ENCODE results near the gene ABTB1. TPM values are rescaled to one million over a fixed set of nuclear protein-coding genes. Genes with fewer than 3 reads are reported as not detected.
A peak's percentile ranks its signal among the peaks of the same experiment; 100 is the strongest.

ABTB1 gene
- total and polyA plus RNA-seq, 2 donors (not counting 1 experiment from before 2014, with no cell fraction given): 141 to 259 TPM

GRCh38 chr3:127625821-127626220, 46.9 kb upstream of the ABTB1 start:
- no peaks in the 10 kb centered on the region for H3K9me3 Mint-ChIP-seq (ENCODE audit: insufficient read depth)
- H3K4me3 Mint-ChIP-seq: no peak overlapping the region
- no peak overlapping the region for H3K4me2 ChIP-seq (replicated peaks; ENCODE audit: low read depth, low read length, poor library complexity, severe bottlenecking)
- ChIA-PET POLR2A (no interaction called here), CTCF (no interaction called here)
- TF ChIP-seq EZH2 (IDR thresholded peaks at IDR 0.05; ENCODE audit: borderline replicate concordance, insufficient read depth, low read depth, low read length, poor library complexity, severe bottlenecking): no peak
- TF ChIP-seq CTCF (IDR thresholded peaks at IDR 0.05): no peak
- peaks cover 21% of the 10 kb centered on the region for H3K4me1 Mint-ChIP-seq
- peaks cover 14% of the 10 kb centered on the region for H3K27me3 Mint-ChIP-seq
- H3K27me3 ChIP-seq (replicated peaks in 1 of 4; ENCODE audit: control extremely low read depth in 1 of 4, control insufficient read depth in 3 of 4, insufficient read depth in 4 of 4, low read length in 3 of 4): peaks cover 0 to 21% (median 8%) of the 10 kb centered on the region in 4 experiments
- no peak overlapping the region for H3K4me3 ChIP-seq (ENCODE audit: control extremely low read depth in 1 of 5, extremely low read depth in 1 of 5, insufficient read depth in 1 of 5, low read depth in 2 of 5, low read length in 4 of 5)
- peaks cover 2 to 11% of the 10 kb centered on the region in 2 experiments for H3K36me3 ChIP-seq (replicated peaks in 1 of 2; ENCODE audit: control extremely low read depth in 1 of 2, control insufficient read depth in 1 of 2, extremely low read depth in 1 of 2, insufficient read depth in 2 of 2, low read length in 1 of 2)
- no peak overlapping the region for H2AFZ ChIP-seq (ENCODE audit: insufficient read depth, low read depth, low read length, poor library complexity, severe bottlenecking)
- no peak overlapping the region for H3K9ac ChIP-seq (ENCODE audit: low read length)
- DNase-seq (no peak), ATAC-seq (ENCODE audit: low read depth) (no peak)
- peaks cover 0 to 10% (median 0%) of the 10 kb centered on the region in 3 donors for H3K9me3 ChIP-seq (ENCODE audit: control extremely low read depth in 1 of 3, control insufficient read depth in 2 of 3, insufficient read depth in 1 of 3, low read length in 2 of 3)
- H3K4me1 ChIP-seq (ENCODE audit: control insufficient read depth in 2 of 2, insufficient read depth in 2 of 2, low read length in 2 of 2): peaks cover 14% of the 10 kb centered on the region in 2 donors
- no peaks in the 10 kb centered on the region for H3K79me2 ChIP-seq (ENCODE audit: control insufficient read depth, insufficient read depth, low read length)
- intact Hi-C loops (cut with micrococcal nuclease): no loop called here
- H3K27ac ChIP-seq (ENCODE audit: low read length in 2 of 2): no peak overlapping the region
- WGBS (ENCODE audit: insufficient coverage): no CpG with 5 or more reads among the region's 2 CpGs
- no peaks in the 10 kb centered on the region for H4K20me1 ChIP-seq (ENCODE audit: control insufficient read depth, insufficient read depth, low read length, poor library complexity, severe bottlenecking)
- no peak overlapping the region for H3K27ac Mint-ChIP-seq

GRCh38 chr3:127628426-127628787, 44.3 kb upstream of the ABTB1 start:
- no peak for DNase-seq
- 100% methylated on average over 1 of the region's 4 CpGs for WGBS (ENCODE audit: insufficient coverage)
- Histone ChIP-seq H3K4me2 (replicated peaks; ENCODE audit: low read depth, low read length, poor library complexity, severe bottlenecking) (peak overlapping the region; percentile 97), H3K79me2 (ENCODE audit: control insufficient read depth, insufficient read depth, low read length) (no peaks in the 10 kb centered on the region), H3K9me3 (ENCODE audit: control extremely low read depth in 1 of 3, control insufficient read depth in 2 of 3, insufficient read depth in 1 of 3, low read length in 2 of 3) (peaks cover 0 to 10% (median 0%) of the 10 kb centered on the region in 3 donors), H3K27me3 (replicated peaks in 1 of 4; ENCODE audit: control extremely low read depth in 1 of 4, control insufficient read depth in 3 of 4, insufficient read depth in 4 of 4, low read length in 3 of 4) (peaks cover 0 to 24% (median 13%) of the 10 kb centered on the region in 4 experiments), H3K27ac (ENCODE audit: low read length in 2 of 2) (no peak overlapping the region), H2AFZ (ENCODE audit: insufficient read depth, low read depth, low read length, poor library complexity, severe bottlenecking) (no peak overlapping the region), H3K4me3 (ENCODE audit: control extremely low read depth in 1 of 5, extremely low read depth in 1 of 5, insufficient read depth in 1 of 5, low read depth in 2 of 5, low read length in 4 of 5) (no peak overlapping the region), H4K20me1 (ENCODE audit: control insufficient read depth, insufficient read depth, low read length, poor library complexity, severe bottlenecking) (no peaks in the 10 kb centered on the region), H3K36me3 (replicated peaks in 1 of 2; ENCODE audit: control extremely low read depth in 1 of 2, control insufficient read depth in 1 of 2, extremely low read depth in 1 of 2, insufficient read depth in 2 of 2, low read length in 1 of 2) (no peaks in the 10 kb centered on the region), H3K4me1 (ENCODE audit: control insufficient read depth in 2 of 2, insufficient read depth in 2 of 2, low read length in 2 of 2) (peaks cover 14 to 17% of the 10 kb centered on the region in 2 donors), H3K9ac (ENCODE audit: low read length) (no peak overlapping the region)
- Mint-ChIP-seq H3K9me3 (ENCODE audit: insufficient read depth) (no peaks in the 10 kb centered on the region), H3K27ac (peak overlapping the region; percentile 62), H3K4me3 (peak overlapping the region; percentile 94), H3K4me1 (peaks cover 27% of the 10 kb centered on the region), H3K27me3 (peaks cover 24% of the 10 kb centered on the region)
- CTCF ChIA-PET: no interaction called here
- ATAC-seq (ENCODE audit: low read depth): no peak
- POLR2A ChIA-PET: no interaction called here
- no peak for TF ChIP-seq CTCF (IDR thresholded peaks at IDR 0.05)
- TF ChIP-seq EZH2 (IDR thresholded peaks at IDR 0.05; ENCODE audit: borderline replicate concordance, insufficient read depth, low read depth, low read length, poor library complexity, severe bottlenecking): no peak
- intact Hi-C loops (cut with micrococcal nuclease): loop anchor here (2.0 kb wide), 2 partner anchors 30 to 44 kb away; partner anchors contain the start of genes ABTB1 and MCM2
